GM23338 (cell line): ENCODE data around the gene MRNIP. TPM values are rescaled to one million over a fixed set of nuclear protein-coding genes. Genes with fewer than 3 reads are reported as not detected.

Source experiments
- ATAC-seq: fragments of 200-7000 bp; cut with Tn5 transposase; 3 replicates; pipeline ENCODE4 v1.9.1; 2020
- DNase-seq: peaks from one replicate; pipeline ENCODE4 v3.0.0-alpha.2; 2015; ENCODE audit warnings: low spot score
- H2AFZ ChIP-seq: fragments of 200-600 bp; sonication (generic); 2 replicates; pipeline ENCODE4 v1.8.0; 2016; ENCODE audit warnings: antibody characterized with exemption, mild to moderate bottlenecking, moderate library complexity
- H3F3A ChIP-seq: fragments of 200-600 bp; sonication (generic); replicated peaks from 2 replicates; pipeline ENCODE4 v1.8.0; 2017; ENCODE audit warnings: antibody characterized with exemption, mixed run types, low read depth
- H3K27ac ChIP-seq: fragments of 200-600 bp; sonication (generic); 2 replicates; pipeline ENCODE4 v1.6.1; 2016; ENCODE audit warnings: low read depth
- H3K27me3 ChIP-seq: fragments of 200-600 bp; sonication (generic); 2 replicates; pipeline ENCODE4 v1.8.0; 2016; ENCODE audit warnings: mild to moderate bottlenecking, mixed run types, moderate library complexity; ENCODE audit not compliant: insufficient read depth
- H3K36me3 ChIP-seq: fragments of 200-600 bp; sonication (generic); 2 replicates; pipeline ENCODE4 v1.8.0; 2016; ENCODE audit warnings: mild to moderate bottlenecking; ENCODE audit not compliant: insufficient read depth
- H3K4me1 ChIP-seq: fragments of 200-600 bp; sonication (generic); 2 replicates; pipeline ENCODE4 v1.8.0; 2016; ENCODE audit warnings: mild to moderate bottlenecking, moderate library complexity; ENCODE audit not compliant: insufficient read depth
- H3K4me2 ChIP-seq: fragments of 200-600 bp; sonication (generic); 2 replicates; pipeline ENCODE4 v1.7.1; 2017; ENCODE audit warnings: mixed run types
- H3K4me3 ChIP-seq: fragments of 200-600 bp; sonication (generic); 2 replicates; pipeline ENCODE4 v1.6.1; 2016; ENCODE audit warnings: mixed run types
- H3K79me2 ChIP-seq: fragments of 200-600 bp; sonication (generic); replicated peaks from 2 replicates; pipeline ENCODE4 v1.8.0; 2017; ENCODE audit warnings: mild to moderate bottlenecking; ENCODE audit not compliant: insufficient read depth
- H3K9me2 ChIP-seq: fragments of 200-600 bp; sonication (generic); 2 replicates; pipeline ENCODE4 v1.8.0; 2017; ENCODE audit not compliant: insufficient read depth
- H4K20me1 ChIP-seq: fragments of 200-600 bp; sonication (generic); replicated peaks from 2 replicates; pipeline ENCODE4 v1.8.0; 2017; ENCODE audit warnings: mild to moderate bottlenecking; ENCODE audit not compliant: insufficient read depth
- H3K27ac Mint-ChIP-seq: 2 replicates; pipeline ENCODE4 v1.8.0; 2020; ENCODE audit warnings: inconsistent platforms, mild to moderate bottlenecking, moderate library complexity, mixed read lengths
- H3K27me3 Mint-ChIP-seq: 3 replicates; pipeline ENCODE4 v1.8.0; 2022; ENCODE audit warnings: low read depth, mild to moderate bottlenecking, moderate library complexity, mixed read lengths, inconsistent platforms; ENCODE audit not compliant: insufficient read depth, poor library complexity
- H3K36me3 Mint-ChIP-seq: 3 replicates; pipeline ENCODE4 v1.8.0; 2021; ENCODE audit warnings: low read depth, mild to moderate bottlenecking, inconsistent platforms, moderate library complexity, mixed read lengths
- H3K4me1 Mint-ChIP-seq: 3 replicates; pipeline ENCODE4 v1.8.0; 2020; ENCODE audit warnings: mild to moderate bottlenecking, inconsistent platforms, mixed read lengths
- H3K4me3 Mint-ChIP-seq: 3 replicates; pipeline ENCODE4 v1.8.0; 2021; ENCODE audit warnings: moderate library complexity, mild to moderate bottlenecking, inconsistent platforms, mixed read lengths
- H3K9me3 Mint-ChIP-seq: 3 replicates; pipeline ENCODE4 v1.8.0; 2020; ENCODE audit warnings: moderate library complexity, mild to moderate bottlenecking, inconsistent platforms, mixed read lengths
- CREB1 ChIP-seq: fragments of 250-450 bp; sonication (Bioruptor Pico); IDR thresholded peaks from 2 replicates; pipeline ENCODE4 v1.5.0; 2020; ENCODE audit warnings: low read depth, mild to moderate bottlenecking, moderate library complexity
- ETS1 ChIP-seq: IDR thresholded peaks from 2 replicates; pipeline ENCODE4 v1.6.1; 2016; ENCODE audit warnings: antibody characterized with exemption
- EZH2 ChIP-seq: fragments of 200-600 bp; sonication (generic); IDR thresholded peaks from one replicate; pipeline ENCODE4 v1.8.0; 2017; ENCODE audit warnings: antibody characterized with exemption, mild to moderate bottlenecking, low read depth; ENCODE audit not compliant: unreplicated experiment
- EZH2phosphoT487 ChIP-seq: fragments of 200-600 bp; sonication (generic); IDR thresholded peaks from one replicate; pipeline ENCODE4 v1.8.1; 2018; ENCODE audit warnings: antibody characterized with exemption; ENCODE audit not compliant: unreplicated experiment
- JUNB ChIP-seq: IDR thresholded peaks from one replicate; pipeline ENCODE4 v1.6.1; 2016; ENCODE audit warnings: antibody characterized with exemption; ENCODE audit not compliant: unreplicated experiment
- NANOG ChIP-seq: IDR thresholded peaks from 2 replicates; pipeline ENCODE4 v1.6.1; 2016; ENCODE audit warnings: antibody characterized with exemption, borderline replicate concordance
- POLR2AphosphoS5 ChIP-seq: IDR thresholded peaks from 2 replicates; pipeline ENCODE4 v1.6.1; 2016; ENCODE audit warnings: antibody characterized with exemption, low read depth
- REST ChIP-seq: IDR thresholded peaks from one replicate; pipeline ENCODE4 v1.6.1; 2018; ENCODE audit warnings: antibody characterized with exemption; ENCODE audit not compliant: unreplicated experiment
- STAT1 ChIP-seq: IDR thresholded peaks from one replicate; pipeline ENCODE4 v1.6.1; 2016; ENCODE audit warnings: antibody characterized with exemption; ENCODE audit not compliant: unreplicated experiment
- ZNF114 ChIP-seq: fragments of 250-450 bp; sonication (Bioruptor Pico); IDR thresholded peaks from 2 replicates; pipeline ENCODE4 v1.5.0; 2020; ENCODE audit warnings: mild to moderate bottlenecking, moderate library complexity
- ZNF331 ChIP-seq: fragments of 250-450 bp; sonication (Bioruptor Pico); IDR thresholded peaks from 2 replicates; pipeline ENCODE4 v1.5.0; 2020; ENCODE audit warnings: low read depth, mild to moderate bottlenecking, moderate library complexity
- ZNF462 ChIP-seq: fragments of 250-450 bp; sonication (Bioruptor Pico); IDR thresholded peaks from 2 replicates; pipeline ENCODE4 v1.5.0; 2020; ENCODE audit warnings: mild to moderate bottlenecking, moderate library complexity
- polyA plus RNA-seq: library from polyadenylated mRNA; unstranded; fragments of >200 nt; fragmentation: Nextera tagmentation; extraction: Ambion mirVana; gene quantifications from 2 replicates; pipeline ENCODE4 v1.2.1, GENCODE V29; 2016
- total RNA-seq: library from RNA; depleted of rRNA; stranded (reverse); fragments of >200 nt; shearing (Covaris generic); gene quantifications from 2 replicates; pipeline ENCODE4 v1.2.3, GENCODE V29; 2014
- TF ChIP-seq, protein P1 (sequence below), 2 experiments: fragments of 200-600 bp in 1 of 2; sonication (generic) in 1 of 2; conservative IDR thresholded peaks; 2 replicates each; pipeline versions ENCODE4 v1.5.1 to v1.6.1; 2016 to 2017; ENCODE audit warnings: antibody characterized with exemption in 2 of 2, low read depth in 2 of 2, mild to moderate bottlenecking in 2 of 2, moderate library complexity in 1 of 2

The MRNIP gene
- total and polyA plus RNA-seq, 2 experiments from 2014 or later = 18.2 to 34.4 TPM

DNA sequence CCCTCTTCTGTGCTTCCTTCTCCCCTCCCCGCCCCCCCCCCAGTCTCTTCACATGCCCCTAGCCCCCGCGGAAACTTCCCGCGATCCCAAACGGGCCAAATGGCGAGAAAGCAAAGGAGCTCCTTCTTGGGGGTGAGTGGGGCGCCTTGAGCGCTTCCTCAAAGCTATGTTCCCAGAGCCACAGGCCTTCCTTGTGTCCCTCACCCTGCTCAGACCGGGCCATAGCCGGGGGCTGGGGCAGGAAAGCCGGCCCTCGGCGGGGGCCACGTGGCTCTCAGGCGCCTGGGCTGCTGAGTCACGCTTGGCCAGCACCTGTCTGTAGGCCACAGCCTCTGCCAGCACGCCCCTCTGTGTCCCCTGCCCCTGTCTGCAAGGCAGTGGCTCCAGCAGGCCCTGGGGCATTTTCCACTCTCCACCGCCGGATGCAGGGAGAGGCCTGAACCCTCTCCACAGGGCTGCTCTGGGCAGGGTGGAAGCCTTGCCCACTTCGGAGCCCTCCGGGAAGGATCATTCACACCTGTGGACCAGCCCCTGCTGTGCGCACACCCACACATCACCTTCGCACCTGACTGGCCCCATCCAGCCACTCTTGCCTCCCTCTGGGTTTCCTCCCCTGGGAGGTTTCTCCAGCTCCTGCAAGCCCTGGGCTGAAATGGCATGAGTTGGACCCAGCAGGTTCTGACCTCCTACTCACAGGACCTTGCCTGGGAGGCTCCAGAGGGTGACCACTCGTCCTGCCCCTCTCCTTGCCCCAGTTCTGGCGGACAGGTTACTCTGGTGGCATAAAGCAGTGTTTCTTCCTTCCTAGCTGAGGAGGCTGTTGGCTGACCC is 39.1 kb downstream of the MRNIP start:
- Histone ChIP-seq H3K36me3 (peaks cover 7% of the 10 kb centered on the region), H4K20me1 (peaks cover 11% of the 10 kb centered on the region), H3K79me2 (peaks cover 21% of the 10 kb centered on the region), H3K4me3 (peak overlapping the region; percentile 51), H3K4me1 (peaks cover 31% of the 10 kb centered on the region), H3K27ac (no peak overlapping the region; the same call in 1 of the 2 replicates), H3K9me2 (no peaks in the 10 kb centered on the region), H3F3A (peaks cover 30% of the 10 kb centered on the region), H2AFZ (no peak overlapping the region; the same call in 1 of the 2 replicates), H3K4me2 (peak overlapping the region; percentile 83), H3K27me3 (peaks cover 12% of the 10 kb centered on the region; the same call in 1 of the 2 replicates)
- peak; percentile 73 for DNase-seq
- ATAC-seq = peak; percentile 12
- Mint-ChIP-seq H3K27ac (peak overlapping the region; percentile 82), H3K27me3 (peaks cover 36% of the 10 kb centered on the region), H3K4me3 (peak overlapping the region; percentile 63), H3K9me3 (no peaks in the 10 kb centered on the region), H3K4me1 (peaks cover 32% of the 10 kb centered on the region), H3K36me3 (peaks cover 37% of the 10 kb centered on the region)
- TF ChIP-seq ETS1 = no peak
- TF ChIP-seq REST = no peak
- no peak for TF ChIP-seq STAT1
- no peak for TF ChIP-seq POLR2AphosphoS5
- TF ChIP-seq, protein P1, sequence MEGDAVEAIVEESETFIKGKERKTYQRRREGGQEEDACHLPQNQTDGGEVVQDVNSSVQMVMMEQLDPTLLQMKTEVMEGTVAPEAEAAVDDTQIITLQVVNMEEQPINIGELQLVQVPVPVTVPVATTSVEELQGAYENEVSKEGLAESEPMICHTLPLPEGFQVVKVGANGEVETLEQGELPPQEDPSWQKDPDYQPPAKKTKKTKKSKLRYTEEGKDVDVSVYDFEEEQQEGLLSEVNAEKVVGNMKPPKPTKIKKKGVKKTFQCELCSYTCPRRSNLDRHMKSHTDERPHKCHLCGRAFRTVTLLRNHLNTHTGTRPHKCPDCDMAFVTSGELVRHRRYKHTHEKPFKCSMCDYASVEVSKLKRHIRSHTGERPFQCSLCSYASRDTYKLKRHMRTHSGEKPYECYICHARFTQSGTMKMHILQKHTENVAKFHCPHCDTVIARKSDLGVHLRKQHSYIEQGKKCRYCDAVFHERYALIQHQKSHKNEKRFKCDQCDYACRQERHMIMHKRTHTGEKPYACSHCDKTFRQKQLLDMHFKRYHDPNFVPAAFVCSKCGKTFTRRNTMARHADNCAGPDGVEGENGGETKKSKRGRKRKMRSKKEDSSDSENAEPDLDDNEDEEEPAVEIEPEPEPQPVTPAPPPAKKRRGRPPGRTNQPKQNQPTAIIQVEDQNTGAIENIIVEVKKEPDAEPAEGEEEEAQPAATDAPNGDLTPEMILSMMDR (conservative IDR thresholded peaks at IDR 0.05; ENCODE audit: low read depth in 2 of 2) = no peak
- no peak for TF ChIP-seq NANOG
- TF ChIP-seq JUNB = no peak
- TF ChIP-seq ZNF114 (CRISPR knock-in tag) = no peak
- TF ChIP-seq CREB1 (CRISPR knock-in tag) = no peak
- no peak for TF ChIP-seq ZNF331 (CRISPR knock-in tag)
- no peak for TF ChIP-seq ZNF462
- TF ChIP-seq EZH2phosphoT487 = no peak
- no peak for TF ChIP-seq EZH2
